Caco-2 (cell line): Measurements from ENCODE around the gene AURKA. TPM values are rescaled to one million over a fixed set of nuclear protein-coding genes. Genes with fewer than 3 reads are reported as not detected.

Source experiments
- BruUV-seq: library from RNA; stranded (reverse); fragments of 400-500 nt; replicated peaks from 2 replicates; lab custom pipeline; 2021; lab: Mats Ljungman, UMichigan
- CTCF ChIA-PET: fragments of 300-600 bp; sonication (Branson Sonifier 250); formaldehyde crosslinking; loops from one replicate; lab custom pipeline; 2022; ENCODE audit warnings: antibody characterized with exemption; lab: Charles Lee
- POLR2A ChIA-PET: fragments of 300-600 bp; sonication (Branson Sonifier 250); formaldehyde crosslinking; loops from one replicate; lab custom pipeline; 2022; ENCODE audit warnings: antibody characterized with exemption; lab: Charles Lee
- DNase-seq, 2 experiments: peaks; one replicate each; pipeline versions ENCODE4 v3.0.0 to v3.0.0-alpha.2; 2020 to 2022
- H3K27me3 ChIP-seq: replicated peaks from 2 replicates; pipeline ENCODE4 v1.6.0; 2011; ENCODE audit warnings: low read length; ENCODE audit not compliant: control insufficient read depth, insufficient read depth
- H3K36me3 ChIP-seq: 2 replicates; pipeline ENCODE4 v1.5.1; 2011; ENCODE audit warnings: low read length; ENCODE audit not compliant: control insufficient read depth, insufficient read depth
- H3K4me1 ChIP-seq: fragments of 250-450 bp; sonication (Bioruptor Pico); 2 replicates; pipeline ENCODE4 v1.5.1; 2020; ENCODE audit warnings: mild to moderate bottlenecking
- H3K4me3 ChIP-seq: 2 replicates; pipeline ENCODE4 v1.5.1; 2011; ENCODE audit warnings: low read depth, mild to moderate bottlenecking, control low read depth, low read length
- H3K9me3 ChIP-seq: fragments of 250-450 bp; sonication (Bioruptor Pico); 2 replicates; pipeline ENCODE4 v1.5.1; 2020; ENCODE audit warnings: mild to moderate bottlenecking, moderate library complexity
- H3K27ac Mint-ChIP-seq: one replicate; pipeline ENCODE4 v1.8.0; 2022; ENCODE audit warnings: mixed read lengths; ENCODE audit not compliant: unreplicated experiment
- H3K27me3 Mint-ChIP-seq: one replicate; pipeline ENCODE4 v1.8.0; 2022; ENCODE audit warnings: mixed read lengths; ENCODE audit not compliant: insufficient read depth, unreplicated experiment
- H3K36me3 Mint-ChIP-seq: one replicate; pipeline ENCODE4 v1.8.0; 2022; ENCODE audit warnings: mild to moderate bottlenecking, mixed read lengths; ENCODE audit not compliant: insufficient read depth, unreplicated experiment
- H3K4me1 Mint-ChIP-seq: one replicate; pipeline ENCODE4 v1.8.0; 2022; ENCODE audit warnings: low read depth, mixed read lengths; ENCODE audit not compliant: unreplicated experiment
- H3K4me3 Mint-ChIP-seq: one replicate; pipeline ENCODE4 v1.8.0; 2022; ENCODE audit warnings: mild to moderate bottlenecking, moderate library complexity, mixed read lengths; ENCODE audit not compliant: unreplicated experiment
- H3K9me3 Mint-ChIP-seq: one replicate; pipeline ENCODE4 v1.8.0; 2022; ENCODE audit warnings: mixed read lengths; ENCODE audit not compliant: unreplicated experiment
- intact Hi-C: fragments of 100-400 bp; cut with micrococcal nuclease; formaldehyde crosslinking; loops from one replicate; pipeline ENCODE4 v1.10.0; 2022; ENCODE audit not compliant: unreplicated experiment
- total RNA-seq: library from RNA; stranded (reverse); gene quantifications from 2 replicates; pipeline ENCODE4 v1.2.3, GENCODE V29; 2022
- TF ChIP-seq, protein P1 (sequence below), 2 experiments: fragments of 200-600 bp in 1 of 2; IDR thresholded peaks; 1 replicate in 1 of 2; 2 replicates in 1 of 2; pipeline versions ENCODE4 v1.5.1 to v1.8.0; 2011 to 2022; ENCODE audit warnings: antibody characterized with exemption in 1 of 2, control low read depth in 1 of 2, inconsistent platforms in 1 of 2, low read depth in 1 of 2, low read length in 1 of 2, mild to moderate bottlenecking in 1 of 2, moderate library complexity in 1 of 2; ENCODE audit not compliant: insufficient read depth in 1 of 2, severe bottlenecking in 1 of 2, unreplicated experiment in 1 of 2

The AURKA gene
- total RNA-seq, 1 experiment from 2014 or later = 233 TPM

DNA sequence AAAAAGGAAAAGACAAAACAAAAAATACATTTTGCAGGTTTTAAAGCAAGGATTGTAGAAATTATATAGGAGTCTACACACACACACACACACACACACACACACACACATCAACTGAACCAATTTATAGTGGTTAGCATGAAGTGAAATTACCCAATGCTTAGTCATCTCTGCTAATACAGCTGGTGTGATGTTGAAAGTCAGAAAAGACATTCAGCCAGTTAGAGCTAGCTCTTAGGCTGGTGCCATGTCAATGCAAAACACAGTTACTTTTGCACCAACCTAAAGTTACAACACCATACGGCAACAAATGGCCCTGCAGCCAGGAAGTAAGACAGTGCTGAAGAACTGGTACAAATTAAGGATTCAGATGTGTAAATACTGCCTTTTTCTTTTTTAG lies 18.1 kb downstream of the AURKA start:
- no peak overlapping the region for H3K4me3 Mint-ChIP-seq
- CTCF ChIA-PET = no interaction called here
- DNase-seq = peak; percentile 10 to 24
- no peaks in the 10 kb centered on the region for H3K9me3 ChIP-seq
- no TSS peak for BruUV-seq
- H3K27ac Mint-ChIP-seq = no peak overlapping the region
- H3K36me3 Mint-ChIP-seq = peaks cover 100% of the 10 kb centered on the region
- TF ChIP-seq, protein P1, sequence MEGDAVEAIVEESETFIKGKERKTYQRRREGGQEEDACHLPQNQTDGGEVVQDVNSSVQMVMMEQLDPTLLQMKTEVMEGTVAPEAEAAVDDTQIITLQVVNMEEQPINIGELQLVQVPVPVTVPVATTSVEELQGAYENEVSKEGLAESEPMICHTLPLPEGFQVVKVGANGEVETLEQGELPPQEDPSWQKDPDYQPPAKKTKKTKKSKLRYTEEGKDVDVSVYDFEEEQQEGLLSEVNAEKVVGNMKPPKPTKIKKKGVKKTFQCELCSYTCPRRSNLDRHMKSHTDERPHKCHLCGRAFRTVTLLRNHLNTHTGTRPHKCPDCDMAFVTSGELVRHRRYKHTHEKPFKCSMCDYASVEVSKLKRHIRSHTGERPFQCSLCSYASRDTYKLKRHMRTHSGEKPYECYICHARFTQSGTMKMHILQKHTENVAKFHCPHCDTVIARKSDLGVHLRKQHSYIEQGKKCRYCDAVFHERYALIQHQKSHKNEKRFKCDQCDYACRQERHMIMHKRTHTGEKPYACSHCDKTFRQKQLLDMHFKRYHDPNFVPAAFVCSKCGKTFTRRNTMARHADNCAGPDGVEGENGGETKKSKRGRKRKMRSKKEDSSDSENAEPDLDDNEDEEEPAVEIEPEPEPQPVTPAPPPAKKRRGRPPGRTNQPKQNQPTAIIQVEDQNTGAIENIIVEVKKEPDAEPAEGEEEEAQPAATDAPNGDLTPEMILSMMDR (IDR thresholded peaks at IDR 0.05; ENCODE audit: insufficient read depth in 1 of 2, low read depth in 1 of 2, low read length in 1 of 2, severe bottlenecking in 1 of 2, unreplicated experiment in 1 of 2) = no peak
- H3K4me1 Mint-ChIP-seq = no peaks in the 10 kb centered on the region
- H3K27me3 ChIP-seq = no peaks in the 10 kb centered on the region
- POLR2A ChIA-PET = interaction anchor here (0.6 to 1.3 kb wide), 2 partner anchors 18 to 673 kb away, joined by 4 read pairs; partner anchors contain the start of genes AURKA and CSTF1
- intact Hi-C loops = no loop called here
- H3K36me3 ChIP-seq = peaks cover 2% of the 10 kb centered on the region; the same call in 1 of the 2 replicates
- no peaks in the 10 kb centered on the region for H3K9me3 Mint-ChIP-seq
- no peaks in the 10 kb centered on the region for H3K27me3 Mint-ChIP-seq
- no peak overlapping the region for H3K4me3 ChIP-seq
- H3K4me1 ChIP-seq = no peaks in the 10 kb centered on the region

DNA sequence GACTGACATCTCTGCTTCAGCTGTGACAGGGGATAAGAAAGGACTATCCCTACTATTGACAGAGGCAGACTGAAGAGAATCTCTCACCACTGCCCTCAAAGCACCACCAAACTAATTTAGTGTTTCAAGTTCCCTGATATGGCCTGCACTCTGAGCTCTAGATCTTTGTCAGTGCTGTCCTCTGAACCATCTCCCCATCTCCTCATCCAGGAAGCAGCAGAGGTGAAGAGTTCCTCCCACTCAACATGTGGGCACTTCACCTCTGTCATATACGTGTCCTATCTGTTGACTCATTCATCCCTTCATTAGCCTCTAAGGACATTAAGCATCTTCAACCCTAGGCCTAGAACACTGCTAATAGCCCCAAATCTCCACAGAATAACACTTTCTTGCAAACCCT lies 19.2 kb downstream of the AURKA start:
- CTCF ChIA-PET = interaction anchor here (0.8 to 1.0 kb wide), 2 partner anchors 10 to 12 kb away, joined by 3 to 4 read pairs; no protein-coding TSS in a partner anchor
- BruUV-seq = no TSS peak
- no peaks in the 10 kb centered on the region for H3K9me3 Mint-ChIP-seq

DNA sequence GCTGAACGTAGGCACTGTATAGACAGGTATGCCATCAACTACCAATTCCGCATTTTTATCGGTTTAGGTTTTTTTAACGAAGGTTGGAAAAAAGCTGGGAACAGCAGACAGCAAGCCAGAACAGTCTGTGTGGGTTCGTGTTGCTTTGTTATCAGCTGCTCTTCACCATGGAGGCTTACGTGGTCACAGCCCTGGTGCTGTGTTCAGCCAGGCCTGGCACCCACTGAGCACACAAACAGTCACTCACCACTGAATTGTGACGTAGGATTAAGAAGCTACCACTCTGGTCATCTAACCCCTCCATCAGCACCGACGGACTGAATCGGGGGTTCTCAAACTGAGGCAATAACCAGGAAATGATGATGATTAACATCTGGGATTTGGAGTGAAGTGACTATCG lies 20.0 kb downstream of the AURKA start:
- Histone ChIP-seq H3K36me3 (peaks cover 4% of the 10 kb centered on the region; the same call in 1 of the 2 replicates), H3K27me3 (no peaks in the 10 kb centered on the region), H3K9me3 (no peaks in the 10 kb centered on the region), H3K4me1 (no peaks in the 10 kb centered on the region), H3K4me3 (no peak overlapping the region)
- Mint-ChIP-seq H3K4me1 (no peaks in the 10 kb centered on the region), H3K4me3 (no peak overlapping the region), H3K27me3 (no peaks in the 10 kb centered on the region), H3K36me3 (peaks cover 100% of the 10 kb centered on the region), H3K27ac (no peak overlapping the region), H3K9me3 (no peaks in the 10 kb centered on the region)
- peak in 1 of 2 experiments; percentile 26 for DNase-seq
- TF ChIP-seq, protein P1 (IDR thresholded peaks at IDR 0.05; ENCODE audit: insufficient read depth in 1 of 2, low read depth in 1 of 2, low read length in 1 of 2, severe bottlenecking in 1 of 2, unreplicated experiment in 1 of 2) = no peak
- no TSS peak for BruUV-seq
- POLR2A ChIA-PET = no interaction called here
- intact Hi-C loops = no loop called here
- CTCF ChIA-PET = interaction anchor here (0.6 to 1.0 kb wide), 4 partner anchors 11 to 1009 kb away, joined by 3 to 7 read pairs (median 4); no protein-coding TSS in a partner anchor

More for the DNA sequence above, 19.2 kb downstream of the AURKA start:
- Histone ChIP-seq H3K4me1 (no peaks in the 10 kb centered on the region), H3K9me3 (no peaks in the 10 kb centered on the region), H3K36me3 (peaks cover 4% of the 10 kb centered on the region; the same call in 1 of the 2 replicates), H3K27me3 (no peaks in the 10 kb centered on the region), H3K4me3 (no peak overlapping the region)
- TF ChIP-seq, protein P1 (IDR thresholded peaks at IDR 0.05; ENCODE audit: insufficient read depth in 1 of 2, low read depth in 1 of 2, low read length in 1 of 2, severe bottlenecking in 1 of 2, unreplicated experiment in 1 of 2) = no peak
- intact Hi-C loops = no loop called here
- Mint-ChIP-seq H3K4me1 (no peaks in the 10 kb centered on the region), H3K27me3 (no peaks in the 10 kb centered on the region), H3K27ac (no peak overlapping the region), H3K4me3 (no peak overlapping the region), H3K36me3 (peaks cover 100% of the 10 kb centered on the region)
- DNase-seq = peak in 1 of 2 experiments; percentile 17
- POLR2A ChIA-PET = no interaction called here
